H9 (cell line): ENCODE results near the gene ARPC2. TPM values are rescaled to one million over a fixed set of nuclear protein-coding genes. Genes with fewer than 3 reads are reported as not detected.

Experiments used
- DNase-seq: peaks from one replicate; pipeline ENCODE4 v3.0.0-alpha.2; 2017
- H2AFZ ChIP-seq: one replicate; pipeline ENCODE4 v1.6.1; 2013; ENCODE audit warnings: mild to moderate bottlenecking, low read length, control low read depth, moderate library complexity
- H2AK5ac ChIP-seq: 2 replicates; pipeline ENCODE4 v1.6.1; 2013; ENCODE audit warnings: low read length, control low read depth, mixed read lengths; ENCODE audit not compliant: insufficient read length
- H2BK120ac ChIP-seq: one replicate; pipeline ENCODE4 v1.6.1; 2013; ENCODE audit warnings: low read depth, mild to moderate bottlenecking, low read length, control low read depth, inconsistent platforms; ENCODE audit not compliant: poor library complexity, severe bottlenecking
- H2BK12ac ChIP-seq: 2 replicates; pipeline ENCODE4 v1.6.1; 2013; ENCODE audit warnings: low read length, control low read depth, mixed read lengths, low read depth; ENCODE audit not compliant: insufficient read length
- H2BK15ac ChIP-seq: 2 replicates; pipeline ENCODE4 v1.6.1; 2013; ENCODE audit warnings: low read depth, low read length, control low read depth
- H2BK20ac ChIP-seq: one replicate; pipeline ENCODE4 v1.6.1; 2013; ENCODE audit warnings: low read depth, mild to moderate bottlenecking, low read length, control low read depth, inconsistent platforms; ENCODE audit not compliant: poor library complexity, severe bottlenecking
- H2BK5ac ChIP-seq: 2 replicates; pipeline ENCODE4 v1.6.1; 2013; ENCODE audit warnings: low read length, control low read depth, mixed read lengths; ENCODE audit not compliant: insufficient read length
- H3K14ac ChIP-seq: 2 replicates; pipeline ENCODE4 v1.6.1; 2013; ENCODE audit warnings: low read length, control low read depth; ENCODE audit not compliant: insufficient read depth
- H3K18ac ChIP-seq: 2 replicates; pipeline ENCODE4 v1.6.1; 2013; ENCODE audit warnings: low read depth, mild to moderate bottlenecking, mixed read lengths, low read length, control low read depth; ENCODE audit not compliant: insufficient read length
- H3K23ac ChIP-seq: 2 replicates; pipeline ENCODE4 v1.6.1; 2013; ENCODE audit warnings: low read length, control low read depth, mixed read lengths, low read depth; ENCODE audit not compliant: insufficient read length
- H3K23me2 ChIP-seq: 2 replicates; pipeline ENCODE4 v1.6.1; 2013; ENCODE audit warnings: low read depth, mild to moderate bottlenecking, mixed read lengths, low read length, control low read depth; ENCODE audit not compliant: insufficient read length, poor library complexity, severe bottlenecking
- H3K27ac ChIP-seq: 2 replicates; pipeline ENCODE4 v1.5.1; 2013; ENCODE audit warnings: low read length, control low read depth, mixed read lengths, low read depth; ENCODE audit not compliant: insufficient read length
- H3K27me3 ChIP-seq: 2 replicates; pipeline ENCODE4 v1.6.1; 2013; ENCODE audit warnings: low read length, control low read depth, inconsistent platforms; ENCODE audit not compliant: insufficient read depth
- H3K4ac ChIP-seq: 2 replicates; pipeline ENCODE4 v1.6.1; 2013; ENCODE audit warnings: low read depth, mild to moderate bottlenecking, control low read depth, inconsistent platforms, low read length, moderate library complexity
- H3K4me1 ChIP-seq: 2 replicates; pipeline ENCODE4 v1.6.1; 2013; ENCODE audit warnings: low read length, control low read depth, inconsistent platforms; ENCODE audit not compliant: insufficient read depth
- H3K4me2 ChIP-seq: 2 replicates; pipeline ENCODE4 v1.6.1; 2013; ENCODE audit warnings: low read length, control low read depth, mixed read lengths; ENCODE audit not compliant: insufficient read length, insufficient read depth
- H3K56ac ChIP-seq: 2 replicates; pipeline ENCODE4 v1.6.1; 2013; ENCODE audit warnings: low read depth, mild to moderate bottlenecking, mixed read lengths, low read length, control low read depth; ENCODE audit not compliant: insufficient read length
- H3K79me1 ChIP-seq: 2 replicates; pipeline ENCODE4 v1.6.1; 2013; ENCODE audit warnings: low read depth, mild to moderate bottlenecking, moderate library complexity, low read length, control low read depth, inconsistent platforms; ENCODE audit not compliant: insufficient read depth, poor library complexity, severe bottlenecking
- H3K79me2 ChIP-seq: 2 replicates; pipeline ENCODE4 v1.6.1; 2013; ENCODE audit warnings: low read length, control low read depth, inconsistent platforms; ENCODE audit not compliant: insufficient read depth
- H3K9ac ChIP-seq: 2 replicates; pipeline ENCODE4 v1.6.1; 2013; ENCODE audit warnings: low read length, control low read depth, mixed read lengths; ENCODE audit not compliant: insufficient read length; ENCODE audit errors: extremely low read depth
- H3K9me3 ChIP-seq: one replicate; pipeline ENCODE4 v1.6.1; 2013; ENCODE audit warnings: low read depth, low read length, inconsistent platforms; ENCODE audit not compliant: control insufficient read depth
- H3T11ph ChIP-seq: one replicate; pipeline ENCODE4 v1.6.1; 2013; ENCODE audit warnings: mild to moderate bottlenecking, low read length, control low read depth, inconsistent platforms
- H4K20me1 ChIP-seq: one replicate; pipeline ENCODE4 v1.6.1; 2013; ENCODE audit not compliant: control insufficient read depth, insufficient read length, insufficient read depth
- H4K5ac ChIP-seq: 2 replicates; pipeline ENCODE4 v1.6.1; 2013; ENCODE audit warnings: low read depth, mild to moderate bottlenecking, mixed read lengths, low read length, control low read depth; ENCODE audit not compliant: insufficient read length
- H4K8ac ChIP-seq: replicated peaks from 2 replicates; pipeline ENCODE4 v1.6.1; 2013; ENCODE audit warnings: low read length, control low read depth, mixed read lengths, low read depth; ENCODE audit not compliant: insufficient read length
- H4K91ac ChIP-seq: 2 replicates; pipeline ENCODE4 v1.6.1; 2013; ENCODE audit warnings: low read depth, mild to moderate bottlenecking, moderate library complexity, mixed read lengths, low read length, control low read depth; ENCODE audit not compliant: insufficient read length
- H3K27ac Mint-ChIP-seq, 3 experiments: 2 replicates in 2 of 3; 3 replicates in 1 of 3; pipeline ENCODE4 v1.8.0; 2020 to 2021; ENCODE audit warnings: mixed read lengths in 3 of 3, mild to moderate bottlenecking in 1 of 3, moderate library complexity in 1 of 3
- H3K27me3 Mint-ChIP-seq: 2 replicates; pipeline ENCODE4 v1.8.0; 2021; ENCODE audit warnings: low read depth, mild to moderate bottlenecking, moderate library complexity, mixed read lengths
- H3K36me3 Mint-ChIP-seq, 3 experiments: 2 replicates in 2 of 3; 3 replicates in 1 of 3; pipeline ENCODE4 v1.8.0; 2020 to 2021; ENCODE audit warnings: low read depth in 3 of 3, mixed read lengths in 3 of 3; ENCODE audit not compliant: insufficient read depth in 1 of 3
- H3K4me1 Mint-ChIP-seq, 2 experiments: 2 replicates each; pipeline ENCODE4 v1.8.0; 2020; ENCODE audit warnings: mixed read lengths in 2 of 2
- H3K4me3 Mint-ChIP-seq, 2 experiments: 2 replicates in 1 of 2; 3 replicates in 1 of 2; pipeline ENCODE4 v1.8.0; 2020 to 2021; ENCODE audit warnings: mild to moderate bottlenecking in 2 of 2, mixed read lengths in 2 of 2, moderate library complexity in 1 of 2
- H3K9me3 Mint-ChIP-seq, 2 experiments: 2 replicates in 1 of 2; 3 replicates in 1 of 2; pipeline ENCODE4 v1.8.0; 2020; ENCODE audit warnings: mild to moderate bottlenecking in 2 of 2, mixed read lengths in 2 of 2, moderate library complexity in 1 of 2
- WGBS: extraction: QIAGEN DNeasy Blood & Tissue Kit; methylation state at CpG from one replicate; pipeline ENCODE4 v1.1.7; 2013; ENCODE audit warnings: missing lambda C conversion rate, low lambda C conversion rate, mixed read lengths; ENCODE audit not compliant: insufficient read length; ENCODE audit errors: extremely low coverage; 5-methylcytosine and 5-hydroxymethylcytosine counted together
- total RNA-seq: library from RNA; stranded (reverse); gene quantifications from 2 replicates; pipeline ENCODE4 v1.2.1, GENCODE V29; 2021
- TF ChIP-seq, protein P1 (sequence below): fragments of 200-600 bp; sonication (generic); conservative IDR thresholded peaks from 3 replicates; pipeline ENCODE4 v1.8.0; 2021; ENCODE audit warnings: antibody characterized with exemption, mild to moderate bottlenecking

Gene ARPC2
- total RNA-seq, 1 experiment from 2014 or later: 197 TPM

DNA sequence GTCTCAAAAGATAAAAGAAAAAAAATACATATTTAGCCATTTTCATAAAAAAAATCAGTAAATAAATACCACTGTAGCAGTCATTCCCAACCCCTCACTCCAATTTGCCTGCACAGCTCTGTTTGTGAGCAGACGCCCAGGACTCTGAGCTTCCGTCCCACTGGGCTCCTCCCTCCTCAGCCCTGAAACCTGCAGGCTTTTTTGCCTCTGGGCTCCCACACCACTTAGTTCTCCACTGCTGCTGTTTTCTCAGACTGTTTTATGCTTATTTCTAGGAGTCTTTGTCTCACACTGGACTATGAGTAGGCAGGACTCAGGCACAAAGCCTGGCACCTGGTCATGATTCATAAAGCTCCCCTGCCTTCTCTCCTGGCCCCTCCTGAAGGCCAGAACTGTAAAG lies 44.1 kb upstream of the ARPC2 start:
- Histone ChIP-seq H3T11ph (no peak overlapping the region), H2AK5ac (no peak overlapping the region), H2BK5ac (no peak overlapping the region), H2BK12ac (no peak overlapping the region), H3K4me1 (peaks cover 2% of the 10 kb centered on the region; the same call in 1 of the 2 replicates), H3K4me2 (no peak overlapping the region), H3K56ac (no peak overlapping the region), H4K20me1 (no peaks in the 10 kb centered on the region), H3K27me3 (no peaks in the 10 kb centered on the region), H2BK120ac (no peak overlapping the region), H2BK15ac (no peak overlapping the region), H4K91ac (no peak overlapping the region), H3K18ac (no peak overlapping the region), H2BK20ac (no peak overlapping the region), H3K79me2 (no peaks in the 10 kb centered on the region), H3K79me1 (no peaks in the 10 kb centered on the region), H3K23ac (no peak overlapping the region), H4K8ac (no peak overlapping the region), H4K5ac (no peak overlapping the region), H3K27ac (no peak overlapping the region), H3K23me2 (no peaks in the 10 kb centered on the region), H3K4ac (no peak overlapping the region), H3K9me3 (no peaks in the 10 kb centered on the region), H3K9ac (no peak overlapping the region), H3K14ac (no peak overlapping the region), H2AFZ (no peak overlapping the region)
- Mint-ChIP-seq H3K36me3 (no peaks in the 10 kb centered on the region), H3K4me1 (peaks cover 6 to 10% of the 10 kb centered on the region in 2 experiments), H3K27ac (no peak overlapping the region; a peak in 1 of 7 replicates), H3K9me3 (no peaks in the 10 kb centered on the region), H3K27me3 (peaks cover 9% of the 10 kb centered on the region), H3K4me3 (no peak overlapping the region)
- no CpG with 5 or more reads among the region's 2 CpGs for WGBS
- TF ChIP-seq, protein P1, sequence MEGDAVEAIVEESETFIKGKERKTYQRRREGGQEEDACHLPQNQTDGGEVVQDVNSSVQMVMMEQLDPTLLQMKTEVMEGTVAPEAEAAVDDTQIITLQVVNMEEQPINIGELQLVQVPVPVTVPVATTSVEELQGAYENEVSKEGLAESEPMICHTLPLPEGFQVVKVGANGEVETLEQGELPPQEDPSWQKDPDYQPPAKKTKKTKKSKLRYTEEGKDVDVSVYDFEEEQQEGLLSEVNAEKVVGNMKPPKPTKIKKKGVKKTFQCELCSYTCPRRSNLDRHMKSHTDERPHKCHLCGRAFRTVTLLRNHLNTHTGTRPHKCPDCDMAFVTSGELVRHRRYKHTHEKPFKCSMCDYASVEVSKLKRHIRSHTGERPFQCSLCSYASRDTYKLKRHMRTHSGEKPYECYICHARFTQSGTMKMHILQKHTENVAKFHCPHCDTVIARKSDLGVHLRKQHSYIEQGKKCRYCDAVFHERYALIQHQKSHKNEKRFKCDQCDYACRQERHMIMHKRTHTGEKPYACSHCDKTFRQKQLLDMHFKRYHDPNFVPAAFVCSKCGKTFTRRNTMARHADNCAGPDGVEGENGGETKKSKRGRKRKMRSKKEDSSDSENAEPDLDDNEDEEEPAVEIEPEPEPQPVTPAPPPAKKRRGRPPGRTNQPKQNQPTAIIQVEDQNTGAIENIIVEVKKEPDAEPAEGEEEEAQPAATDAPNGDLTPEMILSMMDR: no peak
- DNase-seq: no peak
